NCI-H128 (cell line): ENCODE measurements around the gene SYNJ2.
A peak's percentile ranks its signal among the peaks of the same experiment; 100 is the strongest.

Source experiments
- DNase-seq: peaks from one replicate; lab custom pipeline; 2025; ENCODE audit not compliant: unreplicated experiment; lab: John Stamatoyannopoulos, UW

The SYNJ2 gene

GRCh38 chr6:158011980-158012566, 30.4 kb downstream of the SYNJ2 start:
- DNase-seq: no peak

DNA sequence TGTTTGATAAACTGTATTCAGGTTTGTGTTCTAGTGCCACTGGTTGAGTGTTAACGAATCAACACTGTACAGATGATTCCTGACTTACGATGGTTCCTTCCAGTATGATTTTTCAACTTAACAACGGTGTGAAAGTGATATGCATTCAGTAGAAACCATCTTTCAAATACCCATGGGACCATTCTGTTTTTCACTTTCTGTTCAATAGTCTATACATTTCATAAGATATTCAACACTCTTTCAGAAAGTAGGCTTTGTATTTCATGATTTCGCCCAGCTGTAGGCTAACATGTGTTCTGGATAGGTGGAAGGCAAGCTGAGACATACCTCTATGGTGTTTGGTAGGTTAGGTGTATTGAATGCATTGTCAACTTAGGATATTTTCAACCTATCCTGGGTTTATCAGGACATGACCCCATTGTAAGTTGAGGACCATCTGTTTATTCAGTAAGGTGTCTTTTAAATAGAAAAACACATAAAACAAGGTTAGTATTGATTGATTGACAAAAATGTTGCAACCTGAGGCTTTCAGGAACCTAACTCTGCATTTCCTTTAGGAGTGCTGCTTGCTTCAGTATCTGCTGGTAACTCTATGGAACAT, 32.3 kb downstream of the SYNJ2 start:
- no peak for DNase-seq

- DNase-seq: no peak
Measured at GRCh38 chr6:158014505-158015187, 33.0 kb downstream of the SYNJ2 start.

GRCh38 chr6:158015188-158015506, 33.5 kb downstream of the SYNJ2 start:
- no peak for DNase-seq

- DNase-seq: no peak
Measured at GRCh38 chr6:158016571-158017383, 35.1 kb downstream of the SYNJ2 start.

- no peak for DNase-seq
Measured at GRCh38 chr6:158017621-158018040, 36.0 kb downstream of the SYNJ2 start.

GRCh38 chr6:158018041-158018771, 36.5 kb downstream of the SYNJ2 start:
- DNase-seq: no peak

DNA sequence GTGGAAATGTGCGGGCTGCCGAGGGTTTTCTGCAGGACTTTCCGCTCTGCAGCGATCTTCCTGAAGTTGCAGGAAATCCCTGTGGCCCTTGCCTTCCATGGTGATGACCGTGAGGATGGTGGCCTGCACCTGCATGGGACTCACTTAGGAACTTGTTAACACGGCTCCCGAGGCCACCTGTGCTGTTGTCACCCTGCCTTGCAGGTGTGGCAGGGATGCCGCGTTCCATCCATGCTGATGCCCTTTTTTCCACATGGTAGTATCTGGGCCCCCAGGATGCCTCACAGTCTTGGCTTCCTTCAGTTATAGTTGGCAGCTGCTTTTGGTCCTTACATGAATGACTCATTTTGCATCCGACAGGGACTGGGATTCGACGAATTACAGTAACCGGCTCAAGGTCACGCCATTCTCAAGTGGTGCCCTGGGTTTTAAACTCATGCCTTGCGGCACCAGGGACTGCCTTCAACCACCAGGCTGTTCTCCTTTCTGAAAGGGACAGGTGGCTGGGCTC, 37.2 kb downstream of the SYNJ2 start:
- no peak for DNase-seq

GRCh38 chr6:158019416-158019815, 37.8 kb downstream of the SYNJ2 start:
- no peak for DNase-seq

GRCh38 chr6:158020272-158020711, 38.6 kb downstream of the SYNJ2 start:
- DNase-seq: no peak

GRCh38 chr6:158020811-158021210, 39.1 kb downstream of the SYNJ2 start:
- DNase-seq: no peak

GRCh38 chr6:158021376-158021775, 39.7 kb downstream of the SYNJ2 start:
- DNase-seq: no peak

GRCh38 chr6:158021814-158022748, 40.4 kb downstream of the SYNJ2 start:
- no peak for DNase-seq

GRCh38 chr6:158022749-158023596, 41.3 kb downstream of the SYNJ2 start:
- DNase-seq: no peak

- no peak for DNase-seq
Measured at GRCh38 chr6:158023597-158023939, 41.9 kb downstream of the SYNJ2 start.

DNA sequence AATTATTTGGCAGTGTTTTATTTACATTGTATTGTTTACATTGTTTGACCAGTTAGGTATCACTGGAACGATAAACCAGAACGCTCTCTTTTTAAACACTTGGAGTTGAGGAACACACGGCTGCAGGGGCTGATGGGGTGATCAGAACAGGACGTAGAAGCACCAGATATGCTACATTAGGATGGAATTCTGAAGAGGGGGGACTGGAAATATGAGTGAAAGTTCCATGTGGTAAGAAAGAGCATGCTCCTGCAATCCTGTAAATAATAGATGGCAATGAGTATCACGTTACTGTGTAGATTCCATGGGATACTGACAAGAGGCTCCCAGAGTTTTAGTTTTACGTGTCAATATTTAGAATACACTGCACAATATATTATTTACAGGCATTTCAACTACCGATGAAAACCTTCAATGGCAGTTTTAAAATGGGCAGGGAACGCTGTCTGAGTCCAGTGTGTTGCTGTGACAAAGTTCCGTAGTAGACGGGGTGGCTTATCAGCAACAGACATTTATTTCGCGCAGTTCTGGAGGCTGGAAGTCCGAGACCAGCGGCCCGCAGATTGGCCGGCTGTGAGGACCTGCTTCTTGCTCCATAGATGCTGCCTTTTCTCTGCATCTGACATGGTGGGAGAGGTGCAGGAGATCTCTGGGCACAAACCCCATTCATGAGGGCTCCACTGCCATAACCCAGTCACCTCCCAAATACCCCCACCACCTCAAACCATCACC, 43.1 kb downstream of the SYNJ2 start:
- DNase-seq: no peak

DNA sequence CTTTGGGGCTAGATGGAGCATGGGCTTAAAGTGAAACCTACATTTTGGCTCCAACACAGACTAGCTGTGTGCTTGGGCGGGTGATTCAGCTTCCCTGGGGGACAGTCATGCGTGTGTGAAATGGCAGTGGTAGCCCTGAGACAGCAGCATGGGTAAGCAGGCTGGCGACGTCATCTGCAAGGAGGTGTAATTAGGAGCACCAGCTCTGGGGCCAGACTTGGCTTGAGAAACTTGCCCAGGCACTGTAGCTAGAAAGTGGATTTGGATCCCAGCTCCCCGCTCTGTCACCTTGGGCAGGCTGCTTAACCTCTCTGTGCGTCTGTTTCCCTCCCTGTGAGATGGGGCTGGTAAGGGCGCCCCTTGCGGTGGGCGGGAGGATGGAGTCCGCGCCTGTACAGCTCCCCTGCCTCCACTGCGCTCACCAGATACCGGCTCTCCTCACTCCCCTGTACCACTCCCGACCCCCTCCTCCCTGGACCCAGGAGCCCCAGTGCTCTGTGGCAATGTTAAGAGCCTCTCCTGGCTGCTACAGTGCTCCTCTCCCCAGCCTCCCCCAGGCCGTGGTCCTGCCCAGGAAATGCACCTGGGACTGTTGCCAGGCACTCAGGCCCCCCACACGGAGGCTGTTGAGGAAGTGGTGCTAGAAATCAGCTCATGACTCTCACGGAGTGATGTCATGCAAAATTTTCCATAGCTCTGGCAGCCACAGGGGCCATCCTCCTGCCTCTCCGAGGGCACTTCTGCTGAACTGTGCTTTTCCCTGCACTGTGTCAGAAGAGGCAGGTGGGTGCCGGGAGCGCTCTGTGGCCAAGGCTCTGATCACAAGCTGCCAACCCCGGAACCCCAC, 44.6 kb downstream of the SYNJ2 start:
- peak; percentile 82 for DNase-seq
